HG03135 (cell line): ENCODE measurements around the gene GALM.
"Not testable (repeated sequence)": the region's sequence is repeated elsewhere in the genome, so short reads cannot be mapped to it uniquely, and the experiment has no call there.

Source experiments
- ATAC-seq: cut with Tn5 transposase; IDR thresholded peaks from one replicate; pipeline ENCODE4 v1.9.1; 2021; ENCODE audit warnings: mild to moderate bottlenecking, moderate library complexity; ENCODE audit not compliant: unreplicated experiment

The GALM gene

GRCh38 chr2:38755891-38756290 lies 90.0 kb downstream of the GALM start:
- not testable (repeated sequence) for ATAC-seq

DNA sequence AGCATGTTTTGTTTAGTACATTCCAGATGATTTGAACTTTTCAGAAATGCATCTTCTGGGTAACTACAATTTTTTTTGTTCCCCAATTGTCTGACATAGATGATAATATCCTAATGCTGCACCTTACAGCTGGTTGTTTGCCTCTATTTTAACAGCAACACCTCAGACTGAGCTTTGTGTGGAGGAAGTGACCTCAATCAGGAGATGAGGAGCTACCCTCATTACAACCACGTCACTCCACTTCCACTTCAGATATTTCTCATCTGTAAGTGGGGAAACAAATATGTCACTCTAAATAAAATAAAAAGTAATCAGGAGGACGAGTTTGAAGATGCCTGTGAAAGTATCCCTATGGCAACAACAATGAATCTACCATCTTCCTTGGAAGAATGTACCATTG lies 97.3 kb downstream of the GALM start:
- ATAC-seq: no peak

DNA sequence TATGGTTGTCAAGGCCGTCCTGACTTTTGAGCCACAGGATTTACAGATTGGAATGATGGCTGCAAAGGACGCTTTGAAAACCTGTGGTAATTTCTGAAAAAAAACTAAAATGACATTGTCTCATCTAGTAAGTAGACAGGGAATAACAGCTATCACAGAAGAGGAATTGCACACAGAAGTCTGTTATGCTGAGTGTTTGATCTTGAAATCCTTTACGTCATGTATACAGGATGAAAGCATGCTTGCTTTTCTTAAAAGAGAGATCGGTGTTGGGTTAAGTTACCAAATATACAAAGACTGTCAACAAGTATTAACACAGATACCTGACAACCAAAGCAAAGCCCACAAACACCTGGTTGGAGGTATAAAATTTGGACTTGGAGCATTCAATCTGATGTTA lies 97.8 kb downstream of the GALM start:
- no peak for ATAC-seq

DNA sequence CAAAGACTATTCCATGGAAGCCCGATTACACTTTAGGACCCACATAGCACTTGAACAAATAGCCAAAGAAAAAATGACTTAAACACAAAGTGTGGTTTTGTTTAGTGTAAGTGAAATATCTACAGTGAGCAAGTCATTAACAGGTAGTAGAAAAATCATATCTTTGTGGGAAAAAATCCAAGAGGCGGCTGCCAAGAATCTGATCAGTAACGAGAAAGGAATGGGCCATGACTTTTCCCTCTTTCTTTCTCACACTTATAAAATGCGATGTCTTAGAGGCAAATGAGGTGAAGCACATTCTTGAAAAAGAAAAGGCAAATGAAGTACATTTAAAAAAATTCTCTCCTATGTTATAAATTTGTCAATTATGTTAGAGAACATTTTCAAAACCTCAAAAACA lies 99.2 kb downstream of the GALM start:
- ATAC-seq: no peak

DNA sequence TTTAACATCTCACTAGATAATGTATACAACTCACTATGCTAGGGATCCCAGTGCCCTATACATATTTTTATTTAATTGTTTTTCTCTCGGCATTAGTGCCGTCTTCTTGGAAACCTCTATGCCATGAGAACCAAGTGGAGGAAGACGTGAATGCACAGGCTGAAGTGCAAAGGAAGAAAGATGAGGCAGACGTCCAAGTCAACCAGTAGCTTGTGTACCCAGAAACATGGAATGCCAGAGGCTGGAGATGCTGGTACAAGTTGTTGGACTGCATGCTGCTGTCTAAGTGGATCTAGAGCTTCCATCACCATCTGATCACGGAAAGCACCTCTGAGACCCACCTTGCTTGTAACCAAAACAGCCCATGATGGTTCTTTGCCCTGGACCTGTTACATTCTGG lies 99.6 kb downstream of the GALM start:
- no peak for ATAC-seq

DNA sequence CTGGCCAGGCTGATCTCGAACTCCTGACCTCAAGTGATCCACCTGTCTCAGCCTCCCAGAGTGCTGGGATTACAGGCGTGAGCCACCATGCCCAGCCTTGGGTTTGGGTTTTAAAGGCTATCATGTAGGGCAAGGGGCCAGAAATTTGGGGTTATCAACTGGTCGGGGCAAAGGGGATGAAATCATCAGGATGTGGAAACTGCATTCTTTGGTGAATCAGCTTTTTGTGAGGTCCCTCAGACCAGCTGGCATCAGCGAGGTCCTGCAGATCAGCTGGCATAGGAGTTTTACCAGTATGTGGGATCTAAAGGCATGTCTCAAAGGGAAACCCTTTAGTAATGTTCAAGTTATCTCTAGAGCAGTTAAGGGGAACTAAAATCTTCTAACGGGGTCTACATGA lies 105.7 kb downstream of the GALM start:
- ATAC-seq: no peak

DNA sequence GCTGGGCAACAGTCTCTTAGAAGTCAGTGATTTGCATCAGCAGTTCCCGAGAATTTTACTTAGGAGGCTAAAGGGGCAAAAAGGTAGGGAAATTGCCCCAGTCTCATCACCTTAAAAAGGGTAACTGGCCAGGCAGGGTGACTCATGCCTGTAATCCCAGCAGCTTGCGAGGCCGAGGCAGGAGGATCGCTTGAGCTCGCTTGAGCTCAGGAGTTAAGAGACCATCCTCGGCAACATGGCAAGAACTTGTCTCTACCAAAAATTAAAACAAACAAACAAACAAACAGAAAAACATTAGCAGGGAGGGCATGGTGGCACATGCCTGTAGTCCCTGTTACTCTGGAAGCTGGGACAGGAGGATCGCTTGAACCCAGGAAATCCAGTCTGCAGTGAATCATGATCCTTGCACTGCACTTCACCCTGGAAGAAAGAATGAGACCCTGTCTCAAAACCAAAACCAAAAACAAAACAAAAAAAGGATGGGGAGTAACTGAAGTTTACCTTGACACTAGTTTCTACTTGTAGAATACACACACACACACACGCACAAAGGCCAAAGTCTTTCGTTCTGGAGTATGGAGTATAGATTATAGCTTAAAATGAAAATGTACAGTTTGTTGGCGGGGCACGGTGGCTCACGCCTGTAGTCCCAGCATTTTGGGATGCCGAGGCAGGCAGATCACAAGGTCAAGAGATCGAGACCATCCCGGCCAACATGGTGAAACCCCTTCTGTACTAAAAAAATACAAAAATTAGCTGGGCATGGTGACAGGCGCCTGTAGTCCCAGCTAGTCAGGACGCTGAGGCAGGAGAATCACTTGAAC lies 109.4 kb downstream of the GALM start:
- ATAC-seq: no peak

GRCh38 chr2:38775921-38776225 lies 110.0 kb downstream of the GALM start:
- no peak for ATAC-seq

- ATAC-seq: no peak
These were observed 110.6 kb downstream of the GALM start for GRCh38 chr2:38776531-38776930.

DNA sequence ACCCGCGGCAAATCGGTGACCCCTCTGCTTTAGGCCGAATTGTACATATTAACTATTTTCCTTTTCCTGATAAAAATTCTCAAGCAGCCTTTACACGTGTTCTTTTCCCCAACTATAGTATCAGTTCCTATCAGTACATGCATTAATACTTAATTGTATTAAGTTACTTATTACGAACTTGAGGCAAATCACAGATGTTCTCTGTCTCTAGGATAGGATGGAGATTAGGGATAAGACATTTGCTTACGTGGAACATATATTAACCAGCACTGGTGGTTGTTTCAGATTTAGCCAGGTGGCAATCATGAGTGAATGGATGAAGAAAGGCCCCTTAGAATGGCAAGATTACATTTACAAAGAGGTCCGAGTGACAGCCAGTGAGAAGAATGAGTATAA lies 112.8 kb downstream of the GALM start:
- ATAC-seq: no peak

- ATAC-seq: no peak
These were observed 117.7 kb downstream of the GALM start for GRCh38 chr2:38783586-38783985.
